H9 (cell line): ENCODE results near the gene WFDC2. TPM values are rescaled to one million over a fixed set of nuclear protein-coding genes. Genes with fewer than 3 reads are reported as not detected.

Experiments used
- DNase-seq: peaks from one replicate; pipeline ENCODE4 v3.0.0-alpha.2; 2017
- H2AFZ ChIP-seq: one replicate; pipeline ENCODE4 v1.6.1; 2013; ENCODE audit warnings: mild to moderate bottlenecking, low read length, control low read depth, moderate library complexity
- H2AK5ac ChIP-seq: 2 replicates; pipeline ENCODE4 v1.6.1; 2013; ENCODE audit warnings: low read length, control low read depth, mixed read lengths; ENCODE audit not compliant: insufficient read length
- H2BK120ac ChIP-seq: one replicate; pipeline ENCODE4 v1.6.1; 2013; ENCODE audit warnings: low read depth, mild to moderate bottlenecking, low read length, control low read depth, inconsistent platforms; ENCODE audit not compliant: poor library complexity, severe bottlenecking
- H2BK12ac ChIP-seq: 2 replicates; pipeline ENCODE4 v1.6.1; 2013; ENCODE audit warnings: low read length, control low read depth, mixed read lengths, low read depth; ENCODE audit not compliant: insufficient read length
- H2BK15ac ChIP-seq: 2 replicates; pipeline ENCODE4 v1.6.1; 2013; ENCODE audit warnings: low read depth, low read length, control low read depth
- H2BK20ac ChIP-seq: one replicate; pipeline ENCODE4 v1.6.1; 2013; ENCODE audit warnings: low read depth, mild to moderate bottlenecking, low read length, control low read depth, inconsistent platforms; ENCODE audit not compliant: poor library complexity, severe bottlenecking
- H2BK5ac ChIP-seq: 2 replicates; pipeline ENCODE4 v1.6.1; 2013; ENCODE audit warnings: low read length, control low read depth, mixed read lengths; ENCODE audit not compliant: insufficient read length
- H3K14ac ChIP-seq: 2 replicates; pipeline ENCODE4 v1.6.1; 2013; ENCODE audit warnings: low read length, control low read depth; ENCODE audit not compliant: insufficient read depth
- H3K18ac ChIP-seq: 2 replicates; pipeline ENCODE4 v1.6.1; 2013; ENCODE audit warnings: low read depth, mild to moderate bottlenecking, mixed read lengths, low read length, control low read depth; ENCODE audit not compliant: insufficient read length
- H3K23ac ChIP-seq: 2 replicates; pipeline ENCODE4 v1.6.1; 2013; ENCODE audit warnings: low read length, control low read depth, mixed read lengths, low read depth; ENCODE audit not compliant: insufficient read length
- H3K23me2 ChIP-seq: 2 replicates; pipeline ENCODE4 v1.6.1; 2013; ENCODE audit warnings: low read depth, mild to moderate bottlenecking, mixed read lengths, low read length, control low read depth; ENCODE audit not compliant: insufficient read length, poor library complexity, severe bottlenecking
- H3K27ac ChIP-seq: 2 replicates; pipeline ENCODE4 v1.5.1; 2013; ENCODE audit warnings: low read length, control low read depth, mixed read lengths, low read depth; ENCODE audit not compliant: insufficient read length
- H3K27me3 ChIP-seq: 2 replicates; pipeline ENCODE4 v1.6.1; 2013; ENCODE audit warnings: low read length, control low read depth, inconsistent platforms; ENCODE audit not compliant: insufficient read depth
- H3K4ac ChIP-seq: 2 replicates; pipeline ENCODE4 v1.6.1; 2013; ENCODE audit warnings: low read depth, mild to moderate bottlenecking, control low read depth, inconsistent platforms, low read length, moderate library complexity
- H3K4me1 ChIP-seq: 2 replicates; pipeline ENCODE4 v1.6.1; 2013; ENCODE audit warnings: low read length, control low read depth, inconsistent platforms; ENCODE audit not compliant: insufficient read depth
- H3K4me2 ChIP-seq: 2 replicates; pipeline ENCODE4 v1.6.1; 2013; ENCODE audit warnings: low read length, control low read depth, mixed read lengths; ENCODE audit not compliant: insufficient read length, insufficient read depth
- H3K56ac ChIP-seq: 2 replicates; pipeline ENCODE4 v1.6.1; 2013; ENCODE audit warnings: low read depth, mild to moderate bottlenecking, mixed read lengths, low read length, control low read depth; ENCODE audit not compliant: insufficient read length
- H3K79me1 ChIP-seq: 2 replicates; pipeline ENCODE4 v1.6.1; 2013; ENCODE audit warnings: low read depth, mild to moderate bottlenecking, moderate library complexity, low read length, control low read depth, inconsistent platforms; ENCODE audit not compliant: insufficient read depth, poor library complexity, severe bottlenecking
- H3K79me2 ChIP-seq: 2 replicates; pipeline ENCODE4 v1.6.1; 2013; ENCODE audit warnings: low read length, control low read depth, inconsistent platforms; ENCODE audit not compliant: insufficient read depth
- H3K9ac ChIP-seq: 2 replicates; pipeline ENCODE4 v1.6.1; 2013; ENCODE audit warnings: low read length, control low read depth, mixed read lengths; ENCODE audit not compliant: insufficient read length; ENCODE audit errors: extremely low read depth
- H3K9me3 ChIP-seq: one replicate; pipeline ENCODE4 v1.6.1; 2013; ENCODE audit warnings: low read depth, low read length, inconsistent platforms; ENCODE audit not compliant: control insufficient read depth
- H3T11ph ChIP-seq: one replicate; pipeline ENCODE4 v1.6.1; 2013; ENCODE audit warnings: mild to moderate bottlenecking, low read length, control low read depth, inconsistent platforms
- H4K20me1 ChIP-seq: one replicate; pipeline ENCODE4 v1.6.1; 2013; ENCODE audit not compliant: control insufficient read depth, insufficient read length, insufficient read depth
- H4K5ac ChIP-seq: 2 replicates; pipeline ENCODE4 v1.6.1; 2013; ENCODE audit warnings: low read depth, mild to moderate bottlenecking, mixed read lengths, low read length, control low read depth; ENCODE audit not compliant: insufficient read length
- H4K8ac ChIP-seq: replicated peaks from 2 replicates; pipeline ENCODE4 v1.6.1; 2013; ENCODE audit warnings: low read length, control low read depth, mixed read lengths, low read depth; ENCODE audit not compliant: insufficient read length
- H4K91ac ChIP-seq: 2 replicates; pipeline ENCODE4 v1.6.1; 2013; ENCODE audit warnings: low read depth, mild to moderate bottlenecking, moderate library complexity, mixed read lengths, low read length, control low read depth; ENCODE audit not compliant: insufficient read length
- H3K27ac Mint-ChIP-seq, 3 experiments: 2 replicates in 2 of 3; 3 replicates in 1 of 3; pipeline ENCODE4 v1.8.0; 2020 to 2021; ENCODE audit warnings: mixed read lengths in 3 of 3, mild to moderate bottlenecking in 1 of 3, moderate library complexity in 1 of 3
- H3K27me3 Mint-ChIP-seq: 2 replicates; pipeline ENCODE4 v1.8.0; 2021; ENCODE audit warnings: low read depth, mild to moderate bottlenecking, moderate library complexity, mixed read lengths
- H3K36me3 Mint-ChIP-seq, 3 experiments: 2 replicates in 2 of 3; 3 replicates in 1 of 3; pipeline ENCODE4 v1.8.0; 2020 to 2021; ENCODE audit warnings: low read depth in 3 of 3, mixed read lengths in 3 of 3; ENCODE audit not compliant: insufficient read depth in 1 of 3
- H3K4me1 Mint-ChIP-seq, 2 experiments: 2 replicates each; pipeline ENCODE4 v1.8.0; 2020; ENCODE audit warnings: mixed read lengths in 2 of 2
- H3K4me3 Mint-ChIP-seq, 2 experiments: 2 replicates in 1 of 2; 3 replicates in 1 of 2; pipeline ENCODE4 v1.8.0; 2020 to 2021; ENCODE audit warnings: mild to moderate bottlenecking in 2 of 2, mixed read lengths in 2 of 2, moderate library complexity in 1 of 2
- H3K9me3 Mint-ChIP-seq, 2 experiments: 2 replicates in 1 of 2; 3 replicates in 1 of 2; pipeline ENCODE4 v1.8.0; 2020; ENCODE audit warnings: mild to moderate bottlenecking in 2 of 2, mixed read lengths in 2 of 2, moderate library complexity in 1 of 2
- CTCF ChIP-seq: fragments of 200-600 bp; sonication (generic); conservative IDR thresholded peaks from 3 replicates; pipeline ENCODE4 v1.8.0; 2021; ENCODE audit warnings: antibody characterized with exemption, mild to moderate bottlenecking
- WGBS: extraction: QIAGEN DNeasy Blood & Tissue Kit; methylation state at CpG from one replicate; pipeline ENCODE4 v1.1.7; 2013; ENCODE audit warnings: missing lambda C conversion rate, low lambda C conversion rate, mixed read lengths; ENCODE audit not compliant: insufficient read length; ENCODE audit errors: extremely low coverage; 5-methylcytosine and 5-hydroxymethylcytosine counted together
- total RNA-seq: library from RNA; stranded (reverse); gene quantifications from 2 replicates; pipeline ENCODE4 v1.2.1, GENCODE V29; 2021

Gene WFDC2
- total RNA-seq, 1 experiment from 2014 or later, result 57.1 TPM

- H3T11ph ChIP-seq, result no peak overlapping the region
- H3K27me3 ChIP-seq, result no peaks in the 10 kb centered on the region
- Mint-ChIP-seq H3K27me3 (peaks cover 2% of the 10 kb centered on the region; the same call in 1 of the 2 replicates), H3K4me3 (no peak overlapping the region), H3K9me3 (no peaks in the 10 kb centered on the region), H3K36me3 (peaks cover 0 to 14% (median 0%) of the 10 kb centered on the region in 3 experiments; a peak in 1 of 7 replicates), H3K4me1 (peaks cover 10 to 20% of the 10 kb centered on the region in 2 experiments; a peak in 3 of 4 replicates), H3K27ac (no peak overlapping the region)
- H3K4ac ChIP-seq, result no peak overlapping the region
- H3K56ac ChIP-seq, result no peak overlapping the region
- no peak overlapping the region for H2BK20ac ChIP-seq
- H3K14ac ChIP-seq, result no peak overlapping the region
- no peaks in the 10 kb centered on the region for H3K4me1 ChIP-seq
- no peak overlapping the region for H2BK15ac ChIP-seq
- no peak overlapping the region for H2AK5ac ChIP-seq
- H3K4me2 ChIP-seq, result no peak overlapping the region
- no peak overlapping the region for H2BK12ac ChIP-seq
- no CpG with 5 or more reads among the region's 5 CpGs for WGBS
- no peak overlapping the region for H3K23ac ChIP-seq
- H2BK5ac ChIP-seq, result no peak overlapping the region
- no peak overlapping the region for H4K5ac ChIP-seq
- no peak overlapping the region for H2BK120ac ChIP-seq
- no peak overlapping the region for H4K91ac ChIP-seq
- H2AFZ ChIP-seq, result no peak overlapping the region
- no peak overlapping the region for H3K18ac ChIP-seq
- H3K79me1 ChIP-seq, result no peaks in the 10 kb centered on the region
- no peaks in the 10 kb centered on the region for H3K79me2 ChIP-seq
- H3K27ac ChIP-seq, result no peak overlapping the region
- H4K20me1 ChIP-seq, result no peaks in the 10 kb centered on the region
- DNase-seq, result no peak
- no peak overlapping the region for H3K9ac ChIP-seq
- TF ChIP-seq CTCF, result no peak
- no peaks in the 10 kb centered on the region for H3K23me2 ChIP-seq
- H4K8ac ChIP-seq, result no peak overlapping the region
- H3K9me3 ChIP-seq, result no peaks in the 10 kb centered on the region
These were observed 37.3 kb upstream of the WFDC2 start for GRCh38 chr20:45432294-45432693.
